Measurements from ENCODE around the gene ZNF692.

ZNF692 gene

DNA sequence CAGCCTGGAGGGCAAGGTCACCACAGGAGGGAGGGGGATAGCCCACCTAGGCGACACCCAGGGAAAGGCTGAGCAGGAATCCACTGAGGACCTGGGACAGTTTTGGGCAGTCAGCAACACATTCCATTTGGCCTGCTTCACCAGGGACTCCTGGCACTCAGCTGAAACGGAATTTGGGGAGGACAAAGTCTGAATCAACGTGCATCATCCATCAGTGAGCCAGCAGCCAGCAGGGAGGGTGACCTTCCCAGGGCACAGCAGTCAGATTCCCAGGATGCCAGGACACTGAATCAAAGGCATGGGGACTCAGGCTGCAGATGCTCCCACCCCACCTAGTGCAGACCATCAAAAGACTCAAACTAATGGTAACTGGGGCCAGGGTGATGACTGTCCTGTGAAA, 37.8 kb downstream of the ZNF692 start:
- no peaks in the 10 kb centered on the region for H3K36me3 ChIP-seq (ENCODE audit: low read length)
- H3K9ac ChIP-seq (ENCODE audit: low read length), result no peak overlapping the region
- H3F3A ChIP-seq (ENCODE audit: insufficient read depth), result no peaks in the 10 kb centered on the region
- H3K79me2 ChIP-seq (ENCODE audit: insufficient read depth, low read length), result peaks cover 51% of the 10 kb centered on the region
- H3K4me3 ChIP-seq (ENCODE audit: insufficient read depth, low read length, poor library complexity, severe bottlenecking), result no peak overlapping the region
- H3K9me3 ChIP-seq (ENCODE audit: insufficient read depth, low read length), result no peaks in the 10 kb centered on the region
- H2AFZ ChIP-seq (ENCODE audit: low read depth, low read length, severe bottlenecking), result no peak overlapping the region
- H3K27ac ChIP-seq (ENCODE audit: low read depth, low read length), result no peak overlapping the region
- TF ChIP-seq, protein P1, sequence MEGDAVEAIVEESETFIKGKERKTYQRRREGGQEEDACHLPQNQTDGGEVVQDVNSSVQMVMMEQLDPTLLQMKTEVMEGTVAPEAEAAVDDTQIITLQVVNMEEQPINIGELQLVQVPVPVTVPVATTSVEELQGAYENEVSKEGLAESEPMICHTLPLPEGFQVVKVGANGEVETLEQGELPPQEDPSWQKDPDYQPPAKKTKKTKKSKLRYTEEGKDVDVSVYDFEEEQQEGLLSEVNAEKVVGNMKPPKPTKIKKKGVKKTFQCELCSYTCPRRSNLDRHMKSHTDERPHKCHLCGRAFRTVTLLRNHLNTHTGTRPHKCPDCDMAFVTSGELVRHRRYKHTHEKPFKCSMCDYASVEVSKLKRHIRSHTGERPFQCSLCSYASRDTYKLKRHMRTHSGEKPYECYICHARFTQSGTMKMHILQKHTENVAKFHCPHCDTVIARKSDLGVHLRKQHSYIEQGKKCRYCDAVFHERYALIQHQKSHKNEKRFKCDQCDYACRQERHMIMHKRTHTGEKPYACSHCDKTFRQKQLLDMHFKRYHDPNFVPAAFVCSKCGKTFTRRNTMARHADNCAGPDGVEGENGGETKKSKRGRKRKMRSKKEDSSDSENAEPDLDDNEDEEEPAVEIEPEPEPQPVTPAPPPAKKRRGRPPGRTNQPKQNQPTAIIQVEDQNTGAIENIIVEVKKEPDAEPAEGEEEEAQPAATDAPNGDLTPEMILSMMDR (IDR thresholded peaks at IDR 0.05; ENCODE audit: insufficient read depth, low read length, poor library complexity, severe bottlenecking), result no peak
- TF ChIP-seq EZH2phosphoT487 (conservative IDR thresholded peaks at IDR 0.05; ENCODE audit: low read length), result no peak
- H4K20me1 ChIP-seq (ENCODE audit: low read depth, low read length), result no peaks in the 10 kb centered on the region
- H3K27me3 ChIP-seq (ENCODE audit: low read length), result no peaks in the 10 kb centered on the region
- no peak overlapping the region for H3K4me2 ChIP-seq (ENCODE audit: low read depth, low read length, poor library complexity, severe bottlenecking)
- H3K9me2 ChIP-seq (replicated peaks; ENCODE audit: insufficient read depth, low read length), result no peaks in the 10 kb centered on the region

DNA sequence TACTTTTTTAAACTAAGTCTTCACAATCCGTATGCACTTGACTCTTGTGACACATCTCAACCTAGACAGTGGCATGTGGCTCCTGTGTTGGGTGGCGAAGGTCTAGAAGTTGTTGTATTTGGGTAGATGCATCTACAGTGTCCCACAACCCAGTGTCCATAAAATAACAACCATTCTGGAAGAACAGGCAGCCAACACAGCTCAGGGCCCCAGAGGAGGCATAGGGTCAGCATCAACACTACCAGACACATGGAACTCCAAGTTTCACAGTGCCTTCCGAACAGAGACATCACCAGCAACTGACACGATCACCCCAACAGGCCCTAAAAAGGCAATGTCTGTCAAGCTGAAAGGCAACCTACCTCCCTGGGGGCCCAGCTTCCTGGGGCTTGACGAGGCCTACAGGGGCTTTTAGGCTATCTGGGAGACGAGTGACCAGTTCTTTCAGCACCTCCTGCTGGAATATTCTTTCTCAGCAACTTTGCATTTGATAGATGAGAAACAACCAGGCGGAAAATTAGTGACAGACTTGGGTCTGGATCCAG, 38.8 kb downstream of the ZNF692 start:
- Histone ChIP-seq H3K4me2 (ENCODE audit: low read depth, low read length, poor library complexity, severe bottlenecking) (no peak overlapping the region), H3K79me2 (ENCODE audit: insufficient read depth, low read length) (peaks cover 50% of the 10 kb centered on the region)

DNA sequence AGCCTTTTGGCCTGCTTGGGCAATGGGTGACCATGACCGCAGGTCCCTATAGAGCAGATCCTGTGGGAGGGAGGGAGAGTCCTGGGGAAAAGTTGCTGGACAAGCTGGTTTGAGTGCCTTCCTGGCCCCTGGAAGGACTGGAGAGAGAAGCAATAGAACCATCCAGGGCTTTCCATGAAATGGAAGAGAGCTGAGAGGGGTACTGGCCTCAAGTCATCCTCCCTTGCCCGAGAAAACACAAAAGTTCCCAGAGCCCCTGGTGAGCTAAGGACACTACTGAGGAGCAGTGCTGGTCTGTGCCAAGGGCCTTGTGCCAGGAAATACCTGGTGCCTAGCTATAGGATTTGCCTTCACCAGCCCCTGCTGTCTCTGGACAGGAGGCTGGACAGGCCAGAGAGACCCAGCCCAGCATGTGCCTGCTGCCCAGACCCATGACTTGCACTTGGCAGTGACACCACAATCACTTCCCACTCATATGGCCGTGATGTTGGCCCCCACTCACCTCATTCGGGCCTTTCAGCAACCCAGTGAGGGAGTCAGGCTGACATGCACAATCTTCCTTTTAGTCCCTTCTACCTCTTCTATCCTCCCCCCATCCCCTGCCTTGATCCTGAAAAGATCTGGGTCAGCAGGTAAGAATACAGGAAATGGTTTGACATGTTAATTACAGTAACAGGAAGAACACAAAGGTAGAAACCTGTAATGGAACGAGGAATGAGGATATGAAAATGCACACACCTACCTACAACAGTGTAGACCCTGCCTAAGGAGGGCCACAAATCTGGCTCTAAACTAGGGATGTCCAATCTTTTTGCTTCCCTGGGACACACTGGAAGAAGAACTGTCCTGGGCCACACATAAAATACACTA, 40.1 kb downstream of the ZNF692 start:
- H3K36me3 ChIP-seq (ENCODE audit: low read length), result no peaks in the 10 kb centered on the region
- H4K20me1 ChIP-seq (ENCODE audit: low read depth, low read length), result no peaks in the 10 kb centered on the region
- H3K9me3 ChIP-seq (ENCODE audit: insufficient read depth, low read length), result no peaks in the 10 kb centered on the region
- no peak overlapping the region for H3K27ac ChIP-seq (ENCODE audit: low read depth, low read length)
- H3K4me3 ChIP-seq (ENCODE audit: insufficient read depth, low read length, poor library complexity, severe bottlenecking), result no peak overlapping the region
- no peaks in the 10 kb centered on the region for H3K27me3 ChIP-seq (ENCODE audit: low read length)
- no peak overlapping the region for H3K4me2 ChIP-seq (ENCODE audit: low read depth, low read length, poor library complexity, severe bottlenecking)
- peaks cover 37% of the 10 kb centered on the region for H3K79me2 ChIP-seq (ENCODE audit: insufficient read depth, low read length)
- no peaks in the 10 kb centered on the region for H3K9me2 ChIP-seq (replicated peaks; ENCODE audit: insufficient read depth, low read length)
- no peak overlapping the region for H3K9ac ChIP-seq (ENCODE audit: low read length)
- H3F3A ChIP-seq (ENCODE audit: insufficient read depth), result no peaks in the 10 kb centered on the region
- no peak overlapping the region for H2AFZ ChIP-seq (ENCODE audit: low read depth, low read length, severe bottlenecking)
- TF ChIP-seq, protein P1 (IDR thresholded peaks at IDR 0.05; ENCODE audit: insufficient read depth, low read length, poor library complexity, severe bottlenecking), result no peak
- TF ChIP-seq EZH2phosphoT487 (conservative IDR thresholded peaks at IDR 0.05; ENCODE audit: low read length), result no peak

More for the DNA sequence above, 38.8 kb downstream of the ZNF692 start:
- no peak overlapping the region for H3K27ac ChIP-seq (ENCODE audit: low read depth, low read length)
- no peaks in the 10 kb centered on the region for H3K9me3 ChIP-seq (ENCODE audit: insufficient read depth, low read length)
- H2AFZ ChIP-seq (ENCODE audit: low read depth, low read length, severe bottlenecking), result no peak overlapping the region
- H3K9ac ChIP-seq (ENCODE audit: low read length), result no peak overlapping the region
- no peaks in the 10 kb centered on the region for H3F3A ChIP-seq (ENCODE audit: insufficient read depth)
- no peaks in the 10 kb centered on the region for H4K20me1 ChIP-seq (ENCODE audit: low read depth, low read length)
- no peaks in the 10 kb centered on the region for H3K36me3 ChIP-seq (ENCODE audit: low read length)
- H3K27me3 ChIP-seq (ENCODE audit: low read length), result no peaks in the 10 kb centered on the region
- no peaks in the 10 kb centered on the region for H3K9me2 ChIP-seq (replicated peaks; ENCODE audit: insufficient read depth, low read length)
- H3K4me3 ChIP-seq (ENCODE audit: insufficient read depth, low read length, poor library complexity, severe bottlenecking), result no peak overlapping the region
- TF ChIP-seq, protein P1 (IDR thresholded peaks at IDR 0.05; ENCODE audit: insufficient read depth, low read length, poor library complexity, severe bottlenecking), result no peak
- no peak for TF ChIP-seq EZH2phosphoT487 (conservative IDR thresholded peaks at IDR 0.05; ENCODE audit: low read length)

Measured in SU-DHL-6 (cell line).